GM19324 (cell line): ENCODE data around the gene ARL6.
"Not testable (repeated sequence)": the region's sequence is repeated elsewhere in the genome, so short reads cannot be mapped to it uniquely, and the experiment has no call there.

Source experiments
- ATAC-seq: cut with Tn5 transposase; IDR thresholded peaks from one replicate; pipeline ENCODE4 v1.9.1; 2021; ENCODE audit warnings: mild to moderate bottlenecking, moderate library complexity; ENCODE audit not compliant: unreplicated experiment, low FRiP score

ARL6 gene

GRCh38 chr3:97820780-97821179 is 56.2 kb downstream of the ARL6 start:
- ATAC-seq: no peak

- peak; percentile 67 for ATAC-seq
Observed at GRCh38 chr3:97821287-97821773, 56.8 kb downstream of the ARL6 start.

- peak; percentile 99 for ATAC-seq
Observed at GRCh38 chr3:97821774-97822358, 57.3 kb downstream of the ARL6 start, which contains the start of gene CRYBG3. CRYBG3 (plus strand) TSS chr3:97822011; CDS start chr3:97822207, 196 bp downstream.

- peak; percentile 38 for ATAC-seq
Observed at GRCh38 chr3:97822359-97822775, 57.8 kb downstream of the ARL6 start.

- ATAC-seq: no peak
Observed at GRCh38 chr3:97823046-97824004, 58.8 kb downstream of the ARL6 start.

GRCh38 chr3:97825101-97825500 is 60.5 kb downstream of the ARL6 start:
- ATAC-seq: no peak

GRCh38 chr3:97827741-97828471 is 63.3 kb downstream of the ARL6 start:
- ATAC-seq: no peak

- ATAC-seq: no peak
Observed at GRCh38 chr3:97829198-97829597, 64.6 kb downstream of the ARL6 start.

GRCh38 chr3:97830638-97831037 is 66.1 kb downstream of the ARL6 start:
- no peak for ATAC-seq

- no peak for ATAC-seq
Observed at GRCh38 chr3:97831140-97831539, 66.6 kb downstream of the ARL6 start.

GRCh38 chr3:97833184-97833583 is 68.6 kb downstream of the ARL6 start:
- ATAC-seq: not testable (repeated sequence)

- ATAC-seq: no peak
Observed at GRCh38 chr3:97835761-97836160, 71.2 kb downstream of the ARL6 start.

GRCh38 chr3:97838393-97838792 is 73.8 kb downstream of the ARL6 start:
- ATAC-seq: no peak

GRCh38 chr3:97839944-97840343 is 75.4 kb downstream of the ARL6 start:
- no peak for ATAC-seq

GRCh38 chr3:97841304-97841703 is 76.7 kb downstream of the ARL6 start:
- ATAC-seq: no peak

- no peak for ATAC-seq
Observed at GRCh38 chr3:97841956-97842355, 77.4 kb downstream of the ARL6 start.

GRCh38 chr3:97848779-97849178 is 84.2 kb downstream of the ARL6 start:
- ATAC-seq: no peak
